Tibial artery (tissue), 4 donors: ENCODE results near the gene TES.

ENCODE experiments used
- DNase-seq, 2 donors: peaks; one replicate each; pipeline ENCODE4 v3.0.0-alpha.2; 2019
- H3K27ac ChIP-seq, 2 donors: fragments of 200-600 bp; sonication (generic) in 1 of 2; 1 replicate in 1 of 2; 2 replicates in 1 of 2; pipeline ENCODE4 v1.5.1; 2018 to 2019; ENCODE audit warnings: mild to moderate bottlenecking in 1 of 2
- H3K27me3 ChIP-seq, 2 donors: fragments of 200-600 bp; sonication (generic) in 1 of 2; one replicate each; pipeline versions ENCODE4 v1.5.1 to v1.6.0; 2016 to 2019
- H3K36me3 ChIP-seq, 3 donors: fragments of 200-600 bp; sonication (generic) in 2 of 3; one replicate each; pipeline ENCODE4 v1.5.1; 2016 to 2019; ENCODE audit warnings: mild to moderate bottlenecking in 2 of 3
- H3K4me1 ChIP-seq, 4 donors: fragments of 200-600 bp; sonication (generic) in 2 of 4; 1 replicate in 3 of 4; 2 replicates in 1 of 4; pipeline ENCODE4 v1.5.1; 2016 to 2019
- H3K4me3 ChIP-seq, 2 donors: fragments of 200-600 bp; sonication (generic) in 1 of 2; 1 replicate in 1 of 2; 2 replicates in 1 of 2; pipeline ENCODE4 v1.5.1; 2018 to 2019; ENCODE audit warnings: mild to moderate bottlenecking in 2 of 2
- H3K9me3 ChIP-seq, 3 donors: fragments of 200-600 bp; sonication (generic) in 1 of 3; one replicate each; pipeline ENCODE4 v1.5.1; 2016 to 2019
- intact Hi-C: fragments of 100-400 bp; cut with DNase I; formaldehyde crosslinking; loops from one replicate; pipeline ENCODE4 v1.15.0; 2023; ENCODE audit warnings: low total_unique reads
- TF ChIP-seq, protein P1 (sequence below), 2 experiments: fragments of 200-600 bp in 1 of 2; fragments of 450-650 bp in 1 of 2; IDR thresholded peaks; one replicate each; pipeline ENCODE4 v1.5.1; 2017 to 2019; ENCODE audit warnings: antibody characterized with exemption in 2 of 2, mild to moderate bottlenecking in 1 of 2, moderate library complexity in 1 of 2

Gene TES

GRCh38 chr7:116284390-116284789 lies 74.1 kb downstream of the TES start:
- intact Hi-C loops: no loop called here
- Histone ChIP-seq H3K4me3 (no peak overlapping the region), H3K36me3 (no peaks in the 10 kb centered on the region), H3K4me1 (peaks cover 0 to 28% (median 4%) of the 10 kb centered on the region in 4 donors), H3K9me3 (no peaks in the 10 kb centered on the region), H3K27me3 (no peaks in the 10 kb centered on the region), H3K27ac (peak overlapping the region in 1 of 2 donors; percentile 11)
- TF ChIP-seq, protein P1, sequence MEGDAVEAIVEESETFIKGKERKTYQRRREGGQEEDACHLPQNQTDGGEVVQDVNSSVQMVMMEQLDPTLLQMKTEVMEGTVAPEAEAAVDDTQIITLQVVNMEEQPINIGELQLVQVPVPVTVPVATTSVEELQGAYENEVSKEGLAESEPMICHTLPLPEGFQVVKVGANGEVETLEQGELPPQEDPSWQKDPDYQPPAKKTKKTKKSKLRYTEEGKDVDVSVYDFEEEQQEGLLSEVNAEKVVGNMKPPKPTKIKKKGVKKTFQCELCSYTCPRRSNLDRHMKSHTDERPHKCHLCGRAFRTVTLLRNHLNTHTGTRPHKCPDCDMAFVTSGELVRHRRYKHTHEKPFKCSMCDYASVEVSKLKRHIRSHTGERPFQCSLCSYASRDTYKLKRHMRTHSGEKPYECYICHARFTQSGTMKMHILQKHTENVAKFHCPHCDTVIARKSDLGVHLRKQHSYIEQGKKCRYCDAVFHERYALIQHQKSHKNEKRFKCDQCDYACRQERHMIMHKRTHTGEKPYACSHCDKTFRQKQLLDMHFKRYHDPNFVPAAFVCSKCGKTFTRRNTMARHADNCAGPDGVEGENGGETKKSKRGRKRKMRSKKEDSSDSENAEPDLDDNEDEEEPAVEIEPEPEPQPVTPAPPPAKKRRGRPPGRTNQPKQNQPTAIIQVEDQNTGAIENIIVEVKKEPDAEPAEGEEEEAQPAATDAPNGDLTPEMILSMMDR (IDR thresholded peaks at IDR 0.05): no peak
- no peak for DNase-seq

DNA sequence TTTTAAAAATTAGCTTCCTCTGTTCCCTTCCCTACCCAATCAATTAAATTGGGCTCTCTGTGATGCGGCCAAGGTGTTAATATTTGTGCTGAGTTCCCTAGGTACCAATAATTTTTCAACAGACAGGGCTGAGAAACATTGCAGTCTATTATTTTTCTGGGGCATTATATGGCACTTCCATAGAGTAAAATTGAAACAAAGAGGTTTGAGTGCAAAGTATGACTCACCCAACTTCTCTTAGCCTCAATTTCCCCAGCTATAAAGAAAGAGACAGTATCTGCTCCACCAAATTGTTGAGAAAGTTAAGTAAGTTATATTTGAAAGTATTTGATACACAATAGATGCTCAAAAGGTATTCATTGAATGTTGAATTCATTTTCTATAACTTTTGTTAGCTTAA lies 74.9 kb downstream of the TES start:
- DNase-seq: no peak
- Histone ChIP-seq H3K36me3 (no peaks in the 10 kb centered on the region), H3K27ac (no peak overlapping the region), H3K4me3 (no peak overlapping the region), H3K27me3 (no peaks in the 10 kb centered on the region), H3K9me3 (no peaks in the 10 kb centered on the region), H3K4me1 (peaks cover 0 to 28% (median 4%) of the 10 kb centered on the region in 4 donors)
- TF ChIP-seq, protein P1 (IDR thresholded peaks at IDR 0.05): no peak
- intact Hi-C loops: no loop called here

DNA sequence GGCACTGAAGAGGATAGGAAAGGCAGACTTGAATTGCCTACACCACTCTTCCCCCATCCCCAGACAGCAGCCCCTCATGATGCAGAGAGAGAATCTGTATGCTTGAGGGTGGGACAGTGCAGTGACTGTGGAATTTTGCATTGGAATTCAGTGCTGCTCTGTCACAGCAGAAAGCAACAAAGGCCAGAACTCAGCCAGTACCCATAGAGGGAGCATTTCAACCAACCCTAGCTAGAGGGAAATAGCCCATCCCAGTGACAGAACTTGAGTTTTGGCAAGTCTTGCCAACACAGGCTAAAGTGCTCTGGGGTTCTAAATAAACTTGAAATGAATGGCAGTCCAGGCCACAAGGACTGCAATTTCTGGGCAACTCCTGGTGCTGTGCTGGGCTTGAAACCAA lies 80.4 kb downstream of the TES start:
- no peak overlapping the region for H3K27ac ChIP-seq
- DNase-seq: no peak
- intact Hi-C loops: no loop called here

DNA sequence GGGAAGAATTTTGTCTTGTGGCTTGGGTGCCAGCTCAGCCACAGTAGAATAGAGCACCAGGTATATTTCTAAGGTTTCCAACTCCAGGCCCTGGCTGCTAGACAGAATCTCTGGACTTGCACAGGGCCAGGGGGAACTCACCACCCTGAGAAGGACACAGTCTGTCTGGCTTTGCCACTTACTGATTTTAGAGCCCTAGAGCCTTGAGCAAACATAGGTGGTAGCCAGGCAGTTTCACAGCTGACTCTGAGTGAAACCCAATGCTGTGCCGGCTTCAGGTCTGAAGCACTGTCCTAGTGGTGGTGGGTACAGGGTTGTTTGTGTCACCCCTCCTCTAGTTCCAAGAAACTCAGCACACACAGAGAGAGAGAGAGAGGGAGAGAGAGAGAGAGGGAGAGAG lies 81.6 kb downstream of the TES start:
- H3K4me1 ChIP-seq: peaks cover 0 to 4% (median 1%) of the 10 kb centered on the region in 4 donors
- H3K36me3 ChIP-seq: no peaks in the 10 kb centered on the region
- no peaks in the 10 kb centered on the region for H3K27me3 ChIP-seq
- intact Hi-C loops: no loop called here
- no peak for DNase-seq
- TF ChIP-seq, protein P1 (IDR thresholded peaks at IDR 0.05): no peak
- H3K4me3 ChIP-seq: no peak overlapping the region
- no peaks in the 10 kb centered on the region for H3K9me3 ChIP-seq
- H3K27ac ChIP-seq: no peak overlapping the region

More for the DNA sequence above, 80.4 kb downstream of the TES start:
- Histone ChIP-seq H3K4me3 (no peak overlapping the region), H3K4me1 (peaks cover 0 to 11% (median 2%) of the 10 kb centered on the region in 4 donors), H3K27me3 (no peaks in the 10 kb centered on the region), H3K36me3 (no peaks in the 10 kb centered on the region), H3K9me3 (no peaks in the 10 kb centered on the region)
- TF ChIP-seq, protein P1 (IDR thresholded peaks at IDR 0.05): no peak

DNA sequence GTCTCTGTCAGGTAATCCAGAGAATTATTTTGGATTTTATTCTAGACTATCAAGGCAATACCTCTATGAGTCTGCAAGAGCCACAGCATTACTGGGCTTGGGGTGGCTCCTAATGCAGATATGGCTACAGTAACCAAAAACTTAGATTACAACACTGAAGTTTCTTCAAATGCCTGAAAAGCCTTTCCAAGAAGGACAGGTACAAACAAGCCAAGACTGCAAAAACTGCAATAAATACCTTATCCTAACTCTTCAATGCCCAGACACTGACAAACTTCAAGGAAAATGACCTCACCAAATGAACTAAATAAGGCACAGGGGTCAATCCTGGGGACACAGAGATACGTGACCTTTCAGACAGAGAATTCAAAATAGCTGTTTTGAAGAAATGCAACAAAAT lies 82.0 kb downstream of the TES start:
- no peak overlapping the region for H3K4me3 ChIP-seq
- TF ChIP-seq, protein P1 (IDR thresholded peaks at IDR 0.05): no peak
- peaks cover 0 to 4% (median 0%) of the 10 kb centered on the region in 3 donors for H3K9me3 ChIP-seq
- H3K36me3 ChIP-seq: no peaks in the 10 kb centered on the region
- intact Hi-C loops: no loop called here
- H3K27me3 ChIP-seq: no peaks in the 10 kb centered on the region
- H3K4me1 ChIP-seq: peaks cover 0 to 1% (median 0%) of the 10 kb centered on the region in 4 donors
- DNase-seq: no peak
- H3K27ac ChIP-seq: no peak overlapping the region

- TF ChIP-seq, protein P1 (IDR thresholded peaks at IDR 0.05): no peak
- Histone ChIP-seq H3K36me3 (no peaks in the 10 kb centered on the region), H3K4me1 (no peaks in the 10 kb centered on the region), H3K27ac (no peak overlapping the region), H3K9me3 (peaks cover 0 to 5% (median 0%) of the 10 kb centered on the region in 3 donors), H3K4me3 (no peak overlapping the region), H3K27me3 (no peaks in the 10 kb centered on the region)
- intact Hi-C loops: no loop called here
- DNase-seq: no peak
Measured at GRCh38 chr7:116293139-116293538, 82.8 kb downstream of the TES start.
